Ascending aorta (tissue), 2 donors: ENCODE results near the gene TALDO1. TPM values are rescaled to one million over a fixed set of nuclear protein-coding genes. Genes with fewer than 3 reads are reported as not detected.

ENCODE experiments used
- DNase-seq, 2 donors: peaks; one replicate each; pipeline ENCODE4 v3.0.0-alpha.2; 2019; ENCODE audit warnings: low spot score in 2 of 2
- H3K27ac ChIP-seq, 2 donors: fragments of 200-600 bp; sonication (generic); one replicate each; pipeline ENCODE4 v1.5.1; 2016 to 2017; ENCODE audit warnings: mild to moderate bottlenecking in 1 of 2
- H3K27me3 ChIP-seq: fragments of 200-600 bp; sonication (generic); one replicate; pipeline ENCODE4 v1.5.1; 2017
- H3K36me3 ChIP-seq, 2 donors: fragments of 200-600 bp; sonication (generic); one replicate each; pipeline ENCODE4 v1.5.1; 2016
- H3K4me1 ChIP-seq, 2 donors: fragments of 200-600 bp; sonication (generic); one replicate each; pipeline ENCODE4 v1.5.1; 2016 to 2017; ENCODE audit warnings: mild to moderate bottlenecking in 1 of 2
- H3K4me3 ChIP-seq, 2 donors: fragments of 200-600 bp; sonication (generic); one replicate each; pipeline ENCODE4 v1.5.1; 2016 to 2017; ENCODE audit warnings: mild to moderate bottlenecking in 1 of 2
- H3K9me3 ChIP-seq, 2 donors: fragments of 200-600 bp; sonication (generic); one replicate each; pipeline ENCODE4 v1.5.1; 2016
- CTCF ChIP-seq, 3 experiments: fragments of 200-600 bp in 2 of 3; fragments of 450-650 bp in 1 of 3; sonication (generic) in 2 of 3; IDR thresholded peaks; one replicate each; pipeline ENCODE4 v1.5.1; 2016 to 2019; ENCODE audit warnings: antibody characterized with exemption in 3 of 3, mild to moderate bottlenecking in 1 of 3, moderate library complexity in 1 of 3
- intact Hi-C: fragments of 100-400 bp; cut with DNase I; formaldehyde crosslinking; loops from one replicate; pipeline ENCODE4 v1.15.1; 2023
- total RNA-seq: library from RNA; depleted of rRNA; stranded (reverse); fragments of >200 nt; gene quantifications from one replicate; pipeline ENCODE4 v1.1.0, GENCODE V29; 2016

Gene TALDO1
- total RNA-seq, 1 donor from 2014 or later, result 245 TPM

GRCh38 chr11:772429-773390, 25.4 kb downstream of the TALDO1 start:
- DNase-seq, result no peak
- TF ChIP-seq CTCF (IDR thresholded peaks at IDR 0.05), result no peak
- H3K4me3 ChIP-seq, result no peak overlapping the region
- no peak overlapping the region for H3K27ac ChIP-seq
- H3K4me1 ChIP-seq, result peaks cover 8 to 15% of the 10 kb centered on the region in 2 donors
- H3K36me3 ChIP-seq, result peaks cover 23 to 37% of the 10 kb centered on the region in 2 donors
- no peaks in the 10 kb centered on the region for H3K27me3 ChIP-seq
- intact Hi-C loops, result no loop called here
- H3K9me3 ChIP-seq, result no peaks in the 10 kb centered on the region

DNA sequence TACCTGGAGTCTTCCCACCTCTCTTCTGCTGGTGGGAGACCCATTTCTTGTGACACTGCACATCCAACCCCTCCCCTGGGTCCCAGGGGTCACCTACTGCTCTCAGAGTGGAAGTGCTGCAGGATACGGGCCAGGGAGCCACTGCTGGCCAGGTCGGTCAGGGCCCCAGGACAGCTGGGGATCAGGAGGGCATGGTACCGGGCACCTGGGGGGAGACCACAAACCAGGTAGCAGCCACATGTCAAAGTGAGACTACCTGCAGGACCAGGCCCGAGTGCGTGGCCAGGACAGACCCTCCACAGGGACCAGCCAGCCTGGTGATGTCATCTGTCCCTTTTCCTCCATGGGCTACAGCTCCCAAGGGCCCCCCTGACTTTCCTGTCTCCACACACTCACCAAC, 26.2 kb downstream of the TALDO1 start:
- Histone ChIP-seq H3K4me3 (no peak overlapping the region), H3K27ac (no peak overlapping the region), H3K4me1 (peaks cover 8 to 19% of the 10 kb centered on the region in 2 donors), H3K27me3 (no peaks in the 10 kb centered on the region), H3K36me3 (peaks cover 23 to 35% of the 10 kb centered on the region in 2 donors), H3K9me3 (no peaks in the 10 kb centered on the region)
- intact Hi-C loops, result no loop called here
- DNase-seq, result no peak
- no peak for TF ChIP-seq CTCF (IDR thresholded peaks at IDR 0.05)

GRCh38 chr11:773830-774229, 26.6 kb downstream of the TALDO1 start:
- intact Hi-C loops, result no loop called here
- no peaks in the 10 kb centered on the region for H3K27me3 ChIP-seq

DNA sequence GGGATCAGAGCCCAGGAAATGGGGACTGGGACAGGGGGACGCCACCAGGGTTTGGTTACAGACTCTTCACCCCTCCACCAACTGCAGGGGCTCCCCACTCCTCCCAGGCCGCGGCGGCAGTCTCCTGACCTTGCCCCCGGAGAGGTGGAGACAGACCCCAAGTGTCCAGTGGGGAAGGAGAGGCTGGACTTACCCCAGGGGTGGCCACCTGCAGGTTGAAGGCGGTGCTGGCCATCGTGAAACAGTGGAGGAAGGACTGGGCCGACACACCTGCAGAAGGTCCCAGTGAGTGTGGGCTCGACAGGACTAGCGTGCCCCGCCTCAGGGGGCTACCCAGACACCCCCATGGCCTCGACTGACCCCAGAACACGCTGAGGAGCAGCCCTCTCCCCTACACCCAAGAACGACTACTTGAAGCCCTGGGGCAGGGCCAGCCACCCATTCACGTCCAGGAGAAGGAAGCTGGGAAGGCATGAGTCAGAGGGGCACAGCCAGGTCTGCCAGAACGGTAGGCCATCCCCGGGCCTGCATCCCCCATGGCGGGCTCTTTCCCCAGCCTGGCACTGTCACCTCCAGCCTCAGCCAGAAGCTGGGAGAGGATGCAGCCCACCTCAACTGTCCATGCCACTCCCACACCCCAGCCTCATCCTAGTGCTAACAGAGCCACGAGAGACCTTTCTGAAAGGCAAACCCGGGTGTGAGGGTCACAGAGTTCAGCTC, 27.8 kb downstream of the TALDO1 start:
- Histone ChIP-seq H3K27ac (no peak overlapping the region), H3K36me3 (peaks cover 19 to 31% of the 10 kb centered on the region in 2 donors), H3K9me3 (no peaks in the 10 kb centered on the region), H3K4me3 (peak overlapping the region in 1 of 2 donors; percentile 88), H3K4me1 (peaks cover 8 to 23% of the 10 kb centered on the region in 2 donors), H3K27me3 (no peaks in the 10 kb centered on the region)
- TF ChIP-seq CTCF (IDR thresholded peaks at IDR 0.05), result no peak
- DNase-seq, result no peak
- intact Hi-C loops, result no loop called here

More at GRCh38 chr11:773830-774229, 26.6 kb downstream of the TALDO1 start:
- Histone ChIP-seq H3K9me3 (no peaks in the 10 kb centered on the region), H3K27ac (no peak overlapping the region), H3K4me1 (peaks cover 8 to 23% of the 10 kb centered on the region in 2 donors), H3K36me3 (peaks cover 23 to 35% of the 10 kb centered on the region in 2 donors), H3K4me3 (no peak overlapping the region)
- TF ChIP-seq CTCF (IDR thresholded peaks at IDR 0.05), result no peak
- DNase-seq, result no peak

GRCh38 chr11:776263-776560, 28.9 kb downstream of the TALDO1 start:
- no peak overlapping the region for H3K27ac ChIP-seq

More at GRCh38 chr11:776263-776560, 28.9 kb downstream of the TALDO1 start:
- H3K36me3 ChIP-seq, result peaks cover 7 to 20% of the 10 kb centered on the region in 2 donors
- H3K9me3 ChIP-seq, result no peaks in the 10 kb centered on the region
- DNase-seq, result no peak
- TF ChIP-seq CTCF (IDR thresholded peaks at IDR 0.05), result no peak
- intact Hi-C loops, result loop anchor here (2.0 kb wide), 2 partner anchors 21 to 47 kb away; no protein-coding TSS in a partner anchor
- peaks cover 8 to 23% of the 10 kb centered on the region in 2 donors for H3K4me1 ChIP-seq
- no peaks in the 10 kb centered on the region for H3K27me3 ChIP-seq
- H3K4me3 ChIP-seq, result peak overlapping the region; percentile 65 to 88
